ENCODE data around the gene MINPP1.

Gene MINPP1

GRCh38 chr10:87523731-87524130 lies 19.0 kb downstream of the MINPP1 start:
- DNase-seq, result no peak

DNA sequence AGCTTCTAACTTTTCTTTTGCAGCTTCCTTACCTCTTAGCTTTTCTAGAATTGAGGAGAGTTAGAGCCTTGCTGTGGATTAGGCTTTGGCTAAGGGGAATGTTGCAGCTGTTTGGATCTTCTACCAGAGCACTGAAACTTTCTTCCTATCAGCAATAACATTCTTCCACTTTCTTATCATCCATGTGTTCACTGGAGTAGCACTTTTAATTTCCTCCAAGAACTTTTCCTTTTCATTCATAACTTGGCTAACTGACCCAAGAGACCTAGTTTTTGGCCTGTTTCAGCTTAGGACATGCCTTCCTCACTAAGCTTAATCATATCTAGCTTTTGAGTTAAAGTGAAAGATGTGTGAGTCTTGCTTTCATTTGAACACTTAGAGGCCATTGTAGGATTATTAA lies 19.6 kb downstream of the MINPP1 start:
- DNase-seq, result no peak

DNA sequence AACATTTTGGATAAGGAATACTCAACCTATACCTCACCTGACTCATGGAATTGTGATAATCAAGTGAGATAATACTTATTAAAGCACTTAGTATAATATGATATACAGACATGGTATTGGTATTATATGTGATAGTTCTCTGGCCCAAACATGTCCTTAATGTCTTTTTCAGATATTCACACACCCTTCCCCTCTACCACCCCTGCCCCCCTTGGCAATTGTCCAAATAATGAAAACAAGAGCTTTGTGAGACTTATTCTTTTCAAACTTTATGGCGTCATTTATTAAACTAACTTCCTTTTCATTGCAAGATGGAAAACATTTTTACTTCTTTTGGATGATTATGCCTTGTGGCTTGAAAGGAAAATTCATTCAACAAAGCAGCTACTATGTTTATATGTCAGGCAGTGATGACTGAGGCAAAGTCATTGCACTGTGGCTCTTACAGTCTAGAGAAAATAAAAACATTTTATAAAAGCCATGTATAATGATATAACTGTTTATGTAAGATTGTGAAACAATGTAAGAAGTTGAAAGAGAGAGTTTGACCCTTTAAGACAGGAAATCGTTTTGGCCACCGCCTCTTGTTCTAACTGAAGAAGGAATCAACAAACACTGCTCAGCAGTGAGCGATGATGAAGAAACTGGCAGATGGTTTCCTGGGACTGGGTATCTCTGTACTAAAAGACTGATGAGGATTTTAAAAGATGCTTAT lies 27.4 kb downstream of the MINPP1 start:
- DNase-seq, result no peak

DNA sequence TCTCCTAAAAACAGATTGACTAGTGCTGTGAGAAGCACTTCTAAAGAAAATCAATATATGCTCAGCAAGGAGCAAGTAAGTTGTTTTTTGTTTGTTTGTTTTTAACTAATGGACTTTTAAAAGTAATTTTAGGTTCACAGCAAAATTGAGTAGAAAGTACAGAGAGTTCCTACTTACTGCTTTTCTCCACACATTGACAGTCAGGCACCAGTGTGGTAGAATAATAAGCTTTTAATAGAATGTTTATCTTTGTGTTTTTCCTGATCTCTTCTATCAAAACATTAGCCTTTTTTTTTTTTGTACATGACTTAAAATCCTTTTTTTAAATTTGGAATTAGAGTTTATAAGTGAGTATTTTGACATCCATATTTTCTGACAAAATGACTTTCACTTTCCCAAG lies 28.0 kb downstream of the MINPP1 start:
- DNase-seq, result no peak

GRCh38 chr10:87534173-87534858 lies 29.6 kb downstream of the MINPP1 start:
- no peak for DNase-seq

GRCh38 chr10:87538092-87539015 lies 33.7 kb downstream of the MINPP1 start:
- no peak for DNase-seq

- no peak for DNase-seq
Measured at GRCh38 chr10:87541114-87541513, 36.4 kb downstream of the MINPP1 start.

- DNase-seq, result no peak
Measured at GRCh38 chr10:87544721-87545120, 40.0 kb downstream of the MINPP1 start.

DNA sequence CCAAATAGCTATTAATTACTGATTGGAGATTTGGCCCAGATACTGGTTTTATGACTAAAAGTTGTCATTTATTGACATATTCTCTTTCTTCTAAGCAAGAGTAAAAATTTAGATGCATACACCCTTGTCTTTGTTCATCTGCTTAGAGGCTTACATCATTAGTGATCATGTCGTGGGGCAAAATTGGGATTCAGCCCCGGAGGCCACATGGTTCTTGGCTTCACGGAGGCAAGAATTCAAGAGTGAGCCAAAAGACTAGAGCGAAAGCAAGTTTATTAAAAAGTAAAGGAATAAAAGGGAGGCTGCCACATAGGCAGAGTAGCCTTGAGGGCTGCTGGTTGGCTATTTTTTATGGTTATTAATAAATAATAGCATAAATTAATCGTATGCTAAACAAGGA lies 41.1 kb downstream of the MINPP1 start:
- DNase-seq, result no peak

DNA sequence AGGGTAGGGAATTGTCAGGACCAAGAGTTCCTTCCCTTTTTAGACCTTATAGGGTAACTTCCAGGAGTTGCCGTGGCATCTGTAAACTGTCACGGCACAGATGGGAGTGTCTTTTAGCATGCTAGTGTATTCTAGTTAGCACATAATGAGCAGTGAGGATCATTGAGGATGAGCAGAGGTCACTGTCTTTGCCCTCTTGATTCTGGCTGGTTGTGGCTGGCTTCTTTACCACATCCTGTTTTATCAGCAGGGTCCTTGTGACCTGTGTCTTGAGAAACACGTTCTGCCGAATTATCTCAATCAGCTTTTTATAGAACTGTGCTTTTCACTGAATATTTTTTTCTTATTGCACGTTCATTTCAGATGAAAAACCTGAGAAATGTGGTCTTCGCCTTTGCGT lies 41.5 kb downstream of the MINPP1 start:
- DNase-seq, result no peak

DNA sequence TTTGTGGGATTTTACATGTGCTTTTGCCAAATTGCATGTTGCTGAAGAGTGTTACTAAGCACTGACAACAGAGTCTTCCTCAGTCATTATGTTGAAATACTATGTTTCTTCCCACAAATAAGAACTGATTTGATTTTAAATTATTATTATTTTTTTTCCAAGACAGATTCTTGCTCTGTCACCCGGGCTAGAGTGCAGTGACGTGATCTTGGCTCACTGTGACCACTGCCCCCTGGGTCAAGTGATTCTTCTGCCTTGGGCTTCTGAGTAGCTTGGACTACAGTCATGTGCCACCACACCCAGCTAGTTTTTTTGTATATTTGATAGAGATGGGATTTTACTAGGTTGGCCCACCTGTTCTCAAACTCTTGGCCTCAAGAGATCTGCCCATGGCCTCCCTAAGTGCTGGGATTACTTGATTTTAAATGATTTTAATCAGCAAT lies 42.3 kb downstream of the MINPP1 start:
- no peak for DNase-seq

- no peak for DNase-seq
Measured at GRCh38 chr10:87547734-87548311, 43.1 kb downstream of the MINPP1 start.

DNA sequence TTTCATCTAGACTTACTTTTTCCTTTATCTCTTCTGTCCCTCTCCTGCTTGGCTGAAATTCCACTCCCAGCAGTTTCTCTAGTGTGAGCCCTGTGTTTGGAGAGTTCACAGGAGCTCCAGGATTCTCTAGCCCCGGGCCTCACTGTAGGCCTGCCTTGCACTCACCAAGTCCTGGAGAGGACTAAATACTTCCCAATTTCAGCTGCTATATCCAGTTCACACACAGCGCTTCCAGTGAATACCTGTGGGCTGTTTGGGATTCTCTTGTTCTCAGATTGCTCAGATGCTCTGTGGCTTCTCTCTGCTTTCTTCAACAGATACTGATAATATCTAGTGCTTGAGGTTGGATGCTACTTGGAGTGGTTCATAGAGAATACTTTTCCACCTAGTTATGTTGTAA lies 46.0 kb downstream of the MINPP1 start:
- DNase-seq, result no peak

DNA sequence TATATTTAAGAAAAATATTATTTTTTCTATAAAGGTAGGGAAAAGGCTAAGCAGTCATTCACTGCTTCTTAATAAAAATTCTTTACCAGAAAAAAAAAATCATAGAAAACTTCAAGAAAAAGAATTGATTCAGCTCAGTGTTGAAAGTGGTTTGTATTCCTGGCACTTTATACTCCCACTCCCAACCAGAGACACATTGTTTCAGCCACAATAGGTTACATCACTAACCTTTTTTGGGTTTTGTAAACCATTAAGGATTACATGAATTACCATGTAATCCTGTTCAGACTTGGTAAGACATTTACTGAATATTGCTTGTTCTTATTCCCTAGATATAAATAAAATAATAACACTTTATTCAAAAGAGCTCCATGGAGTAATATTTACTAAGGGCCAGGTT lies 46.6 kb downstream of the MINPP1 start:
- no peak for DNase-seq

DNA sequence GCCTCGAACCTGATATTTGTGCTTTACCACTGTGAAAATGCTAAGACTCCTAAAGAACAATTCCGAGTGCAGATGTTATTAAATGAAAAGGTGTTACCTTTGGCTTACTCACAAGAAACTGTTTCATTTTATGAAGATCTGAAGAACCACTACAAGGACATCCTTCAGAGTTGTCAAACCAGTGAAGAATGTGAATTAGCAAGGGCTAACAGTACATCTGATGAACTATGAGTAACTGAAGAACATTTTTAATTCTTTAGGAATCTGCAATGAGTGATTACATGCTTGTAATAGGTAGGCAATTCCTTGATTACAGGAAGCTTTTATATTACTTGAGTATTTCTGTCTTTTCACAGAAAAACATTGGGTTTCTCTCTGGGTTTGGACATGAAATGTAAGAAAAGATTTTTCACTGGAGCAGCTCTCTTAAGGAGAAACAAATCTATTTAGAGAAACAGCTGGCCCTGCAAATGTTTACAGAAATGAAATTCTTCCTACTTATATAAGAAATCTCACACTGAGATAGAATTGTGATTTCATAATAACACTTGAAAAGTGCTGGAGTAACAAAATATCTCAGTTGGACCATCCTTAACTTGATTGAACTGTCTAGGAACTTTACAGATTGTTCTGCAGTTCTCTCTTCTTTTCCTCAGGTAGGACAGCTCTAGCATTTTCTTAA lies 47.7 kb downstream of the MINPP1 start:
- no peak for DNase-seq

DNA sequence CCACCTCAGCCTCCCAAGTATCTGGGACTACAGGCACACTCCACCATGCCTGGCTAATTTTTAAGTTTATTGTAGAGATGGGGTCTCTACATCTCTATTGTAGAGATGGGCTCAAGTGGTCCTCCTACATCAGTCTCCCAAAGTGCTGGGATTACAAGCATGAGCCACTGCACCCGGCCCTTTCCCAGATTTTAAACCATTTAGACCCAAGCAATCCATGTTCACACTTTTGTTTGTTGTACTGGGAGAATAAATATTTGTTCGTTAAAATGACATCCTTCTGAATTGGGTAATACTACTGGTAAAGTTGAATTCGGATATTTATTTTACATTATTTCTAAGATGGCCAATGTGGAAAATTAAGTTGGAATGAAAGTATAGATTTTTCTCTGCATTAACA lies 52.7 kb downstream of the MINPP1 start:
- no peak for DNase-seq

GRCh38 chr10:87558333-87558732 lies 53.6 kb downstream of the MINPP1 start:
- DNase-seq, result no peak

GRCh38 chr10:87559392-87559791 lies 54.7 kb downstream of the MINPP1 start:
- DNase-seq, result no peak

DNA sequence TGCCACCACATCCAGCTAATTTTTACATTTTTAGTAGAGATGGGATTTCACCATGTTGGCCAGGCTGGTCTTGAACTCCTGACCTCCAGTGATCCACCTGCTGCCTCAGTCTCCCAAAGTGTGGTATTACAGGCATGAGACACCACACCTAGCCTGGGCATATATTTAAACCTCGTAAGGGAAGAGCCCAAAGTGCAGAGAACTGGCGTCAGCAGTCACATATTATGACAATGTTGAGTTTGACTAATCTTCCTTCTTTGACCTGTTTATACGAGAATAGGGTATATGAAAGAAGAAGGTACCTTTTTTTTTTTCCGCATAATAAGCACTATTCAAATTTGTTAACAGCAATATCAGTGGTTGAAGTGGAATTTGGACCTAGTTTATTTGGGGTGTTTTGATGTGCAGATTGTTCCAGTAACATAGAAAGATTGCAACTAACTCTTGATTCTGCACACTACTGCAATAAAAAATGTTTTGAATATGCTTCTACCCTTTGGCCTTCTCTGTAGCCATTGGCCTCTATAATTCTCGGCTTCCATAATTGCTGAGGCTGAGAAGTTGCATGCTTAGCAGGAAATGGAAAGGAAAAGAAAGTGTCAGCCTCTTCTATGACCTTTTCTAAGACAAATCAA lies 55.9 kb downstream of the MINPP1 start:
- DNase-seq, result no peak

DNA sequence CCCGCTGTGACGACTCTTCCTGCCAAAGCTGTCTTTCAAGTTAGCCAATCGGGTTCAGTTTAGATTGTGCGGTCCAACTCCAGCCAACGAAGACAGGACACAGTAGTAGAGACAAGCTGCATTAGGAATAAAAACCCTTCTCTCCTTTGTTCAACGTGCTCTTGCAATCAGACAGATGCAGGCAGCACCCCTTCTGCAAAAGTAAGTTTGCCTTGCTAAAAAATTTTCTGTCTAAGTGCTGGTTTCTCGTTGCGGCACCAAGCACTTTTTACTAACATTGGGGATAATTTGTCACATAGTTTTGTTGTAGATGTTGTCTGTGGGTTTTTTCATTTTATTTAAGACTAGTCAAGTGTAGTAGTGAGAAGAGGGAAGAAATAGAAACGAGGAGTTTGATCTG lies 58.1 kb downstream of the MINPP1 start:
- no peak for DNase-seq

GRCh38 chr10:87565010-87565409 lies 60.3 kb downstream of the MINPP1 start:
- no peak for DNase-seq

- no peak for DNase-seq
Measured at GRCh38 chr10:87575851-87576250, 71.2 kb downstream of the MINPP1 start.

Measured in T1000 (cell line).